ENCODE results near the gene STK10.
A peak's percentile ranks its signal among the peaks of the same experiment; 100 is the strongest.
"Not testable (repeated sequence)": the region's sequence is repeated elsewhere in the genome, so short reads cannot be mapped to it uniquely, and the experiment has no call there.

STK10 gene

DNA sequence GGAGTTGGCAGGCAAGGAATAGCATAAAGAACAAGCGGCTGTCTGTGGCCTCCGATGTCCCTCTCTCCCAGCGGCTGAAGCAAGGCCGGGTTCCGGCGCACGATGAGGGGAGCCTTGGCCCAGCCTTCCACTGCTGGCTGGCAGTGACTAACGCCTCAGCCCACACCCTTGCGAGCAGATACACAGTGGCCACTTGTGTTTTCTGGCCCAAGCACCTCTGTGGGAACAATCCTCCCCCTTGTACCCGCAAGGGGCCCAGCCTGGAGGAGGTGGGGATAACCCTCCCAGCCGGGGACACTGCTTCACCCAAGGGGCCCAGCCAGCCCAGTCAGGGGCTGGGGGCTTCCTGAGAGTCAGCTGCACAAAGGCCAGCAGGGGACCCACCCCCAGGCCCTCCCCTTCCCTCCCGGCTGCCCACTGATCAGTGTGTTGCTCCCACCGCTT lies 23.2 kb downstream of the STK10 start:
- DNase-seq = no peak

DNA sequence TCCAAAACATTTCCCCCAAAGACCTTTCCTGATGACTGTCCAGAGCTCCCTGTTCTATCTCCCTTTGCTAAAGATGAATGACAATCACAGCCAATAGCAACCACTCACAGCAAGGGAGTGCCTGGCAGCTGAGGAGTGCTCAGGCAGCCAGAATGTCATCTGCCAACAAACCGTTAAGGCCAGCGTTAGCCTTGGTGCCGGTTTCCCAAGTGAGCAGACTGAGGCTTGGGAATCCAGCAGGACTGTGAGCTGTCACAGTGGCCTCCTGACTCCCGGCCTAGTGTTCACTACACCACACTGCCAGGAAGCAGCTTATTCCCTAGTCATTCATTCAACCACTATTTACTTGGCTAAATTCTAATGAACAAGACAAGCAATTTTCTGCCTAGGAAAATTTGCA lies 24.7 kb downstream of the STK10 start:
- no peak for DNase-seq

DNA sequence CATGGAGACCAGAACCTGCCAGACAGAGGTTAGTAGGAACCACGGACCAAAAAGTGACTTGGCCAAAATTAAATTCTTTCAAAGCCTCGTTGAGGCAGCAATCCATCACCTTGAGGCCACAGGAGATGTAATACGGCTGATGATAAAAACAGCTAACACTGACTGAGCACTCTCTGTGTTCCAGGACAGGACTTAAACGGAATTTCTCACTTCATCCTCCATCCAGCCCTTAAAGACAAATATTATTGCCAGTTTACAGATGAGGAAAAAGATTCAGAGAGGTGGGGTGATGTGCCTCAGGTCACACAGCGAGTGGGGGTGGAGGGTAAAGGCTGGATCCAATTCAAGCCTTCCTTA lies 25.1 kb downstream of the STK10 start:
- no peak for DNase-seq

DNA sequence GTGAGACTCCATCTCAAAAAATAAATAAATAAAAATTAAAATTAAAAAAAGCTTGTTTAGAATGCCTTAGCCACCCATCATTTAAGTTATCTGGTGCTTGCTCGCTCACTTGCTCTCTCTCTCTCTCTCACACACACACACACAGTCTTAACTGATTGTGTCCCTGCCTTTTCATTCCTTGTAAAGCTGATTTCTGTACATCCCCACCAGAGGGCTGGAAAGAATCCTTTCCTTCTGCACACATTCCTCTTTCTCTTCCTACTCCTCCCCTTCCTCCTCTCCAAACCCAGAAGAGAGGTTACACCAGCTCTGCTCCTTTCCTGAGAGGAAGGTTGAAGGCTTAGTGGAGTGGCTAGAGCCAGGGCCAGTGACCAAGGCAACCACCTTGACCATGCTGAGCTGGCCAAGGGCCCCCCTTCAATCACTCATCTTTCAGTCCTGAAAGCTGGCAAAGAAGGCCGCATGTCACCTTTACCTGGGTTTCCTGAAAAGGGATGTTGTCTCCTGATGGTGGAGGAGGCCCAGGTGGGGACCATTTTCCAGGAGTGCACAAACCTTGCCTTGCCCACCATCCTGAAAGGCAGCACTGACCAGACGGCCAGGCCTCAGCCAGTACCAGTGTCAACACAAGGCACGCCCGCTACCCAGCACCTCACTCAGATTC lies 25.6 kb downstream of the STK10 start:
- DNase-seq = no peak

DNA sequence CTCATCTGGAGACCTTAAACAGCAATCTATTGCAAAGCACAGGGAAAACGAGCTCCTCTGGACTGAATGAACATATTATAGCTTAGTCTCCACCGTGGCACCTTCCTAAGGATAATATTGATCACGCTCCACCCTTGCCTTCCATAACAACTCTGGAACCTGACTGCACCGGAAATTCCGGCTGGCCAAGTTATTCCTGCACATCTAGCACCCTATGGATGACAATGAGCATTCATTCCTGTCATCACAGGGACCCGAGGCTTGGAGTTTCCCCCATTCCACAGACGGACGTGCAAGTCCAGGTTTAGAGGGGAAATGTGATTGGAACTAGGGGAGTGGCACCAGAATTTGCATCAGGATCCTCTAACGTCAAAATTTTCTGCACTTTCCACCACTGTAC lies 27.5 kb downstream of the STK10 start:
- DNase-seq = no peak

DNA sequence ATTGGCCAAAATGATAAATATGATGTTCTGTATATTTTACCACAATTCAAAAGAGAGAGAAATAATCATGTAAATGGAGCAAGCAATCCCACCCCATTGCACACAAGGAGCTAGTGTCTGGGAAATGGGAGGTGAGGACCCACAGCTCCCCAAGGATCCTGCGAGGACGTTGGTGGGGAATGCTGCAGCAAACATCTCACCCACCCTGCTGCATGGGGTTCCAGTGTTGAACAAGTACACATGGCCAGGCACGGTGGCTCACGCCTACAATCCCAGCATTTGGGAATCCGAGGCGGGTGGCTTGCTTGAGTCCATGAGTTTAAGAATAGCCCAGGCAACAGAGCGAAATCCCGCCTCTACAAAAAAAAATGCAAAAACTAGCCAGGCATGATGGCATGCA lies 29.0 kb downstream of the STK10 start:
- DNase-seq = no peak

DNA sequence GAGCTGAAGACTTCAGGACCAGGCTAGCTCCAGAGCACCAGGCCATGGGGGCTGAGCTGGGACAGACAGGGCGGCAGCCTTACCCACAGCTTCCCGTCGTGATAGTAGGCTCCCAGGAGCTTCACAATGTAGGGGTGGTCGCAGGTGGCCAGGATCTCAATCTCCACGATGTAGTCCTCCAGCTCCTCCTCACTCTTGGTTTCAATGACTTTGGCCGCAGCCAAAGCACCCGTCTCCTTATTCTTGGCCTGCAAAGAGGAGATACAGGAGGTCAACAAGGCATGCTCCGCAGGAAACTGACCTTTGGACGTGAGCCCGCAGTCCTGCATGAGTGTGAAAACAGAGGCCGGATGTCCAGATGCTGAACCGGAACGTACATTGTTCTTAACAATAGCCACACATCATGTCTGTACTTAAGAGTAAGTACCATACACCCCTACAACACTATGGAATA lies 31.5 kb downstream of the STK10 start:
- no peak for DNase-seq

DNA sequence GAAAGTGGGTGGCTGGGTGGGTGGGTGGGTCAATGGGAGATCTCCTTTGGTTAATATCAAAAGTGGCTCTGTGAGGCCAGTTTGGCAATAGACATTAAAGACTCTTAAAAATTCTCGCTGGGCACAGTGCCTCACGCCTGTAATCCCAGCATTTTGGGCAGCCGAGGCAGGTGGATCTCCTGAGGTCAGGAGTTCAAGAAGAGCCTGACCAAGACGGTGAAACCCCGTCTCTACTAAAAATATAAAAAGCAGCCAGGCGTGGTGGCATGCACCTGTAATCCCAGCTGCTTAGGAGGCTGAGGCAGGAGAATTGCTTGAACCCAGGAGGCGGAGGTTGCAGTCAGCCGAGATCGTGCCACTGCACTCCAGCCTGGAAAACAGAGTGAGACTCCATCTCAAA lies 32.9 kb downstream of the STK10 start:
- not testable (repeated sequence) for DNase-seq

DNA sequence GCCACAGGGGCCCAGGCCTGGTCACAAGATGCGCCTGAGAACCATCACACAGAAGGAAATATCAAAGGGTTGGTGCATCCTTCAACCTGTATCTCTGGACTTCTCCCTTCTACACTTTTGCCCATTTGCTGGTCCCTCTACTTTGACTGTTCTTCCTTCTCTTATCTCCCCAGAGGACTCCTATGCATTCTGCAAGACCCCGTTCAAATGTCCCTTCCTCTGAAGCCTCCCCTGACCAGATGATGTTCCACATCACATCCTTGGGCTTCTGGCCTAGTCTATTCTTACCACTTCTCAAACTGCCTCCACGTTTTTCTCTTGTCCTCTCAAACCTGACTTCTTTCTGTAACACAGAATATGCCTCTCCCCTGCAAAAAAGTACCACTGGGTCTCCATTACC lies 34.3 kb downstream of the STK10 start:
- no peak for DNase-seq

DNA sequence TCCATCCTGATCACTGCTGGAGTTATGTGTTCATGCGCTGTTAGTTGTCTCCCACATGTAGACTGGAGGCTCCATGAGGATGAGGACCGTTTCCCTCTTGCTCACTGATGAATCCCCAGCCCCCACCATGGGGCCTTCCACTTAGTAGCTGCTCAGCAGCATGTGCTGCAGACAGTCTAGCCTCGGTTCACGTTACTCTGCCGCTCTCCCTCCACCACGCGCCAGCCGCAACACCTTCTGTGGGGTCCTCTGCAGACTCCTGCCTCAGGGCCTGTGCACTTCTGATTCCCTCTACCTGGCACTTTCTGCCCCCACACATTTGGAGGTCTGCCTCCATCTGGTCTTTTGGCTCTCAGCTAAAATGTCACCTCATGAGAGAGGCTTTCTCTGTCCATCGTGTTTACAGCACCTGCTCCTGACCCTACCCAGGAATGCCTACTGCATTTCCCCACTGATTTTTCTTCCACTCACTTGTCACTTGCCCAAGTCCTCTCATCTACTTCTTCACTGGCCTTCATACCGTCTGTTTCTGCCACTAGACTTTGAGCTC lies 36.3 kb downstream of the STK10 start:
- no peak for DNase-seq

DNA sequence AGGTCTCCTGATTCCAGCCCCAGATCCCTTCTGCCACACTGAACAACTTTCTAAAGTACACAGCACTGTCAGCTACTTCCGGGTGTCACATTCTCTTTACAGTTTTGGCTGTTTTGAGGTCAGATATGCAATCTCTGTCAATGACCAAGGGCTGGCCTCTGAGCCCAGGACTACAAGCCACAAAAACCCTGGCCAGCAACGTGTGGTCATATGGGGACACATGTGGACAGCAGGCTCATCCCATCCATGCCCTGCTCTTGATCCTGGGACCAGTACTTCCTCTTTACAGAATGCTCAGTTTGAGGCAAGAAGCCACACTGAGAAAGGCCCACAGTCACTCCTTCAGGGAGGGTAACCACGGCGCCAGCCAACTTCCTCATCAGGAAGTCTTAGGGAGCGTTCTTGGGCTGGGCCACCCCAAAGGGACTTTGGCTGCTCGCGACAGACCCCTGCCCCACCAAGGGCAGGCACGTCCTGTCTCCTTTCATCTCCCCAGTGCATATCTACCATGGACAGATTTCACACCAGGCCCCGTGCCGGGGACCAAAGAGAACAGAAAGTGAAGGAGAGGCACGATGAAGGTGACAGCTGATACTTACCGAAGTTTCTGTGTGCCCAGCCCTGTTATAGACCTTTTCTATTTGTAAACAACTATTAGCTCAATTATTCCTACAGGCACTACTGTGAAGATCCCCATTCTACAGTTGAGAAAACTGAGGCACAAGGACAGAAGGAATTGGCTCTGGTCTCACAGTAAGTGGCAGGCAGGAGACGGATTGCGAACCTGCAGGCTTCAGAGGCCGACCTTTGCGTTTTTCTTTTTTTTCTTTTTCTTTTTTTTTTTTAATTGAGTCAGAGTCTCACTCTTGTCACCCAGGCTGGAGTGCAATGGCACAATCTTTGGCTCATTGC lies 37.3 kb downstream of the STK10 start:
- peak; percentile 29 for DNase-seq

DNA sequence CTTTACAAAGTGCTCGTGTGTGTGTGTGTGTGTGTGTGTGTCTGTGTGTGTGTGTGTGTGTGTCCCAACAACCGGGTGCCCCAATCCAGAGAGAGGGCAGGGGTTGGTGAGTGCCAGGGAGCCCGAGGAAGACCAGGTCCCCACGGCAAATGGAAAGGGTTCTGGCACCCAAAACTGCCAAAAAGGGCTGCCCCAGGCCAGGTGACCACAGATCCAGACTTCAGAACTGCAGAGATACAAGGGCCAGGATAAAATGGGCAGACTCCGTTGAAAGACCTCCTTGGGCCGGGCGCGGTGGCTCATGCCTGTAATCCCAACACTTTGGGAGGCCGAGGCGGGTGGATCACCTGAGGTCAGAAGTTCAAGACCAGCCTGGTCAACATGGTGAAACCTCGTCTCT lies 38.5 kb downstream of the STK10 start:
- not testable (repeated sequence) for DNase-seq

DNA sequence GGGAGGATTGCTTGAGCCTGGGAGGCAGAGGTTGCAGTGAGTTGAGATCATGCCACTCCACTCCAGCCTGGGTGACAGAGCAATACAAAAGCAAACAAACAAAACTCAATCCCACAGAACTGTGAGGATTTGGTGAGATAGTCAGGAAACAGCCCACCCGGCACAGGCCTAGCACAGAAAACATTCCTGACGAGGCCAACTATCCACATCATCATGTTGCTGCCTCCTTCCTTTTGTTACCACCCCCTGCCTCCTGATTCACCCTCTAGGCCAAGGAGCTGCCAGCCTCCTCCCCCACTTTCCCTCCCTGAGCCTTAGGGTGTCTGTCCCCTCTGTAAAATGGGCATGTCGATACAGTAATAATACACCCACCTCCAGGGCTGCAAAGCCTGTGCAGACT lies 39.0 kb downstream of the STK10 start:
- DNase-seq = no peak

DNA sequence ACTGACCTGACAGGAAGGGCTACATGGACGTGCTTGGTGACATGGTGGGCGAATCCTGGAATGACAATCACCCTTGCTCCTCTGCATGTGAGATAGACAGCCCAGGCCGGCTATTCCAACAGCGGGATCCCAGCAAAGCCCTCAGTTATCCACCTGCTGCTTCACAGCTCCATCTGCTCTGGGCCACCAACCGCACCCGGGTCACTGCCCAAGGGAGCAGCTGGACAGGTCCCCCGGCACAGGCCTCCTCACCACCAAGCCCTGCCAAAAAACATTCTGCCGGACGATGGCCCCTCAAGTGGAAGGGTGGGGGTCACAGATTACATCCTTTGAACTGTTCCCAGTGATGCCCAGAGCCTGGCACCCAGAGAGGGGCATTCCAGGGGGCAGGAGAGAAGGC lies 39.6 kb downstream of the STK10 start:
- no peak for DNase-seq

DNA sequence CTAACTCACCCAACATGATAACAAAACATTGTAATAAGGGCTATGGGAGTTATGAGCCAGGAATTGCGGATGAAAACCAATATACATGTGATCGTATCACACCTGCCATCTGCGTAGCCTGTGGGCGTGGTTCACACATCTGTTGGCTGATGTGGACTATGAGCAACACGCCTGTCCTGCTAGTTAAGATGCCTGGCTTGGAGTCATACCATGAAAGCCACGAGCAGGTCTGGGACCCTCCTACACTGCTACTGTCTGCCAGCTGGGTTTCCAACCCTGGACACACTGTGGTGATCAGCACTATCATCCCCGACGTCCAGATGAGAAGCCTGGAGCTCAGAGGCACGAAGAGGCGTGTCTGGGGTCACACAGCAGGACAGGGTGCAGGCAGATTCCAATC lies 40.2 kb downstream of the STK10 start:
- no peak for DNase-seq

DNA sequence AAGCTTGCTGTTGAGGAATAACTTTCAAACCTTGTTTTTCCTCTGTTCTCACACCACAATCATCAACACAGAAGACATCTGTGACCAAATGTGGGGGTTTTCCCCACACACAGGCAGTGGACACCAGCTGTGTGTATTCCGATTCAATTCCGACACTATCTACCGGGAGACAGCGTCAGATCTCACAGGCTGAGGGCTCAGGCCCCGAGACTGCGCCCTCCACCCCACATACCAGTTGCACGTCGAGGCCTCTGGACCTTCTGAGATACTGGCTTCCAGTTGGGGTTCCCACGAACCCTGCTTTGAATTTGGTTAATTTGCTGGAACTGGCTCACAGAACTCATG lies 41.3 kb downstream of the STK10 start:
- DNase-seq = no peak

DNA sequence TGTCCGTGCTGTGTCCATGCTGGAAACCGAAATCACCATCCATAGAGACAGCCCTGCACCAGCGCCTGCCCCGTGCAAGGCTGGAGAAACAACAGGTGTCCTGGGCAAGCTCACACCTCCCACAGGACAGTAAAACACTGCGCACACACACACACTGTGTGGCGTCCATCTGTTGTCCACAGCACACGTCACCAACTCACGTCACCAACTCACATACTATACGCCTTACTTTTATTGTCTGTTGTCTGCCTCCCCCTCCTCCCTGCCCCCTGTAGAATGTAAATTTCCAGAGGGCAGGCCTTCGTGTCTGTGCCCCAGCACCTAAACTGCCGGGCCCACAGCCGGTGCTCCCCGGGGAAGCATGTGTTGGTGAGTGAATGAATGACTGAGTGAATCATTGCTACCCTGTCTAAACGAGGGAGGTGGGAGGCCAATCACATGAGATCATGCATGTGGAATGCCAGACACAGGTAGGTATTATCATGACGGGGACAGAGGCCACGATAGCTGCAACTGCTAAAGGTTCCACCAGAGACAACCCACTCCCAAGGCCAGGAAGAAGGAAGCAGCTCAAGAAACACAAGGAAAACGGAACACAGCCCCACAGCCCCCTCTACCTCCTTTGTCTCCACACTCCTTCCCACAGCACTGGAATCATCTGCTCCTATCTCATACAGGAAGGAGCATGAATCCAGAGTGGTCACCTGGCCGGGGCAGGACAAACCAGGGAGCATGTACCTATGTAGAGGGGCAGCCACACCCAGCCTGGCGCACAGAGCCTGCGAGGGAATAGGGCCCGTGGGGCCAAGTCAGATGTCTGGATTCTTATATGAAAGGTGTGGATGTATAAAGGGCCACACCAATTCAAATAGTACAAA lies 41.9 kb downstream of the STK10 start:
- DNase-seq = no peak

DNA sequence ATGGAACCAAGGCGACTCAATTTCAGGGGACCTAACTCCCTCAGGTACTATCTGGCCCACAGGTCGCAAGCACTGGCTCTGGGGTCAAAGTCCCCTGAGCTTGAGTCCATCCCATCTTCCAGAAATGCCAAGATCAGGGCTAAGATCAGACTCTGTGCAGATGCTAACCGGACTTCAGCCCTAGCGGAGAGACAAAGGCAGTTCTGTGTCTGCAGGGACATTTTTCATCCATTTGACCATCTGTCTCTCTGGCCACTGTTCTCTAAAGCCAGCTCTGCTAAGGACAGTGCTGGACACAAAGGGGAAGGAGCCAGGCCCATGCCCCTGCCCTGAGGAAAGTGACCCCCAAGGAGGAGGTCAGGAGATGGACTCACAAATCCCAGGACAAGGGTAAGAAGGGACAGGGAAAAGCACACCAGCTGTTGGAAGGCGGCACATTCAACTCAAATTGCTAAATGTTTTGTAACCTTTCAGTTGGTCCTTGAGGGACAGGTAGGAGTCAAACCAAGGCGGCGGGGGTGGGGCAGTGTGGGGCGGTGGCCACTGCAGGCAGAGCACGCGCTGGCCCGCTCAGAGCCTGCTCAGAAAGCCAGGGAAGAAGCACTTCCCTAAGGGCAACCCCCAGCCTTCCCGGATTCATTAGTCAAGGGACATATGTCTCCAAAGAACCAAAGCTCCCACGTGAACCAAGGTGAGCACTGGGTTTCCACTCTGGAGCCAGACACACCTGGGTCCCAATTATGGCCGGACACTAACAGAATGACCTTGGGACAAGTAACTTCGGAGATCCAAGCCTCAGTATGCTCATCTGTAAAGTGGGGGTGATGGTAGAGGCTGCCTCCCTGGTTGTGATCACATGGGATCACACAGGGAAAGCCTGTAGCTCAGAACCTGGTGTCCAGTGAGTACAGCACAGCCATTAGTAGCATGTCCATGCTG lies 42.8 kb downstream of the STK10 start:
- DNase-seq = no peak

DNA sequence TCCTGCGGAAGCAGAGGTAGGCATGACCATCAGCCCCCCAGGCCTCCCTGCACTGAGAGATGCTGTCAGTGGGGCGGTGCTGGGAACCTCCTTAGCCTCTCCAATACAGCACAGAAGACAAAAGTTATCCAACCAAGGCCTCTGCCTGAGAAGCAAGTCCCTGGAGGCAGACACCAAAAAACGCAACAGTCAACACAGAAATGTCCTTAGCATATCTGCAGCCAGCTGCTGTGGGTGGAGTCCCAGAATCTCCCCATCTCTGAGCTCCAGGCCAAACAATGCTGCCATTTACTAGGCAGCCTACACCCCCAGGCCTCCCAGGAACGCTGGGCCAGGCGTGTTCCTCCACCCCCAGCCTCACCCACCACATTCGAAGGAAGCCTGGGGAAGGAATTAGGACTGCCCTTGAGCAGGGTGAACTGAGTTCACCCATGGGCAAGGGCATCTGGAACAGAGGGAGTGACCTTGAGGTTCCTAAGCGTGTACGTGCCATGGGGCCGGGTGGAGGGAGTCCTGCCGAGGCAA lies 43.7 kb downstream of the STK10 start:
- no peak for DNase-seq

DNA sequence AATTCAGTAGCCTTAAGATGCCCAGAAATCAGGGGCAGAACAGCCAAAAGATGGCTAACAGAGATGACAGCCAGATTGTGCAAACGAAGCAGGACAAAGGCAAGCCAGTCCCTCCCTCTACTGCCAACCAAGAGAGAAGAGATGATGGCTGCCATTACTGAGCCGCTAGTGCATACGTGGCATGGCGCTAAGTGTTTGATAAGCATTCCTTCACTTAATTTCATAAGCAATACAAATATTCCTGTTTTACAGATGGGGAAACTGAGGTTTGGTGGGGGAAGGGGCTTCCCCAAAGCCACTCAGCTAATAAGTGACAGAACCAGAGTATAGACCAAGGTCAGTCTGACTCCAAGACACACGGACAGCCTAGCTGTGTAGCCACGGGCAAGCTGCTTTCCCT lies 44.1 kb downstream of the STK10 start:
- no peak for DNase-seq

DNA sequence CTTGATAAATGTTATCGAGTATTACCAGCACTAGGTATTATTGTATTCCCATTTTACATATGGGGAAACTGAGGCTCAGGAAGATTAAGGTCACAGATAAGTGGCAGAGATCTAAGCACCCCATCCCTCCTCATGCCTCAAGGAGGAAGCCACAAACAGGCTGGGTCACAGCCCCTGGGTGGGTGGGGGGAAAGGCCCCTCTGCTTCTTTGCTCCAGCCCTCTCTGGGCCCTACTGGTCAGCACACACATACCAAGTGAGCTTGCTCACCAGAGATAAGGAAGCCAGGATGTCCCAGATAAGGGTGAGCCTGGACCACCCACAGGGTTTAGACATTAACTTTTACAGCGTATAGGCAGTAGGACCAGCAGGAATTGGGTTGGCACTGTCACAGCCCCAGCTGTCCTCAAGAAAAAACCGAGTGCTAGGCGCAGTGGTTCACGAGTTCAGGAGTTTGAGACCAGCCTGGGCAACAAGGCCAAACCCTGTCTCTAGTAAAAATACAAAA lies 45.3 kb downstream of the STK10 start:
- no peak for DNase-seq

DNA sequence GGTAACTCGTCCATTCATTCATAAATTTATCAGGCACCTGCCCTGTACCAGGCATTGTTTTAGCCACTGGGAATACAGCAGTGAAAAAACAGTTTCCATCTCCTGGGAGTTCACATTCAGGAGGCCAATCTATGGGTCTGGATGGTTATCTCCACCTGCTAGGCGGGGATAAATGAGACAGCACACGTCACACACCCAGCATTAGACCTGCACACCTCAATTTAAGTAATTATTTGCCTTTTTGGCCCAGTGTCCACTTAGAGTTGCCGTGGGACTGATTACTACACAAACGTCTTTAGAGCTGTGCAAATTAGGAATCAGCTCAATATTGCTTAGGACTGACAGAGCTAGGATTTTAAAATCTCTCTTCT lies 46.1 kb downstream of the STK10 start:
- DNase-seq = no peak
